ENCODE data around the gene SPNS3.

The SPNS3 gene

DNA sequence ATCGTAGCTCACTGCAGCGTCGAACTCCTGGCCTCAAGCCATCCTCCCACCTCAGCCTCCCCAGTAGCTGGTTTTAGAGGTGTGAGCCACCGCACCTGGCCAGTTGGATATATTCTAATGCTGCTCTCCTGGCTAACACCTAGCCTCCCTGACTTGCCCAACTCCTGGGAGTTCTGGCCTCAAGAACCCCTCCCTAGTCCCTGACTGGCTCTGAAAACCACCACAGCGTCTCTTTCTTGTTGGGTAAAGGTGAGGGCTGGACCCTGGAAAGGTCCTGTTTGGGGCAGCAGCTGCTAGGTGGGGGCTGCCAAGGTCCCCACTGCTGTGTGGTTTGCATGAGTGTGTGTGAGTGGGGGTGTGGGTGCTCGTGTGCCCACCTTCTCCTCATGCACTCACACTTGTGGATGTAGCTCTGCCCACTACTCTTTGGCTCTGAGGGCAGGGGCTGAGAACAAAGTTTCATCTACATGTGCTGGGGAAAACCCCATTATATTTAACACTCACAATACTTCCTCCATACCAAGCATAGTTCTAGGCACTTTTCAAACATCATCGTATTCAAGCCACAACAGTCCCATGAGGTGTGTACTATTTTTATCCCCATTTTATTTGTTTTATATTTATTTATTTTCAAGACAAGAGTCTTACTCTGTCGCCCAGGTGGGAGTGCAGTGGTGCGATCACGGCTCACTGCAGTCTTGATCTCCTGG lies 7.1 kb upstream of the SPNS3 start:
- no peak for DNase-seq (ENCODE audit: low read depth)

DNA sequence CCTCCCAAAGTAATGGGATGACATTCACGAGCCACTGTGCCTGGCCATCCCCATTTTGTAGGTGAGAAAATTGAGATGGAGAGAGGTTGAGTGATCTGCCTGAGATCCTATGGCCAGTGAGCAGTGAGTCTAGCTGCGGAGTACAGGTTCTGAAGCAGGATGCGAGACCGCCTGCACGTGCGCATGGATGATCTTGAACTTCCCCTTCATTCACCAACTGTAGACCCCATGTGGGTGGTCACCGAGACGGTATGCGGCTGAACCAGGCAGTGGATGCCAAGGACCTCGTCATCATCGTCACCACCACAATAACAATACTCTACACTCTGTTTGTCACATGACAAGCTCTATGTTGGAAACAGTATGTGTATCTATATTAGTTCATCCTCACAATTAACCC lies 6.2 kb upstream of the SPNS3 start:
- DNase-seq (ENCODE audit: low read depth), result no peak

DNA sequence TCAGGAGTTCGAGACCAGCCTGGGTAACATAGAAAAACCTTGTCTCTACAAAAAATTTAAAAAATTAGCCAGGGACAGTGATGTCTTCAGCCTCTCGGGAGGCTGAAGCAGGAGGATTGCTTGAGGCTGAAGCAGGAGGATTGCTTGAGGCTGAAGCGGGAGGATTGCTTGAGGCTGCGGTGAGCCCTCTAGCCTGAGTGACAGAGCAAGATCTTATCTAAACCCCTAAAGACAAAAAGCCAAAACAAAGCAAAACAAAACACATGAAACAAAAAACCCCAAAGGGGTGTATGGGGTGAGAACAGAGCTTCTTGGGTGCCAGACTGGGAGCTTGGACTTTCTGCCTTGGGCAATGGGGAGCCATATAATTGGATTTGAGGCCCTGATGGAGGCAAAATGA lies 2.6 kb downstream of the SPNS3 start:
- no peak for DNase-seq (ENCODE audit: low read depth)

DNA sequence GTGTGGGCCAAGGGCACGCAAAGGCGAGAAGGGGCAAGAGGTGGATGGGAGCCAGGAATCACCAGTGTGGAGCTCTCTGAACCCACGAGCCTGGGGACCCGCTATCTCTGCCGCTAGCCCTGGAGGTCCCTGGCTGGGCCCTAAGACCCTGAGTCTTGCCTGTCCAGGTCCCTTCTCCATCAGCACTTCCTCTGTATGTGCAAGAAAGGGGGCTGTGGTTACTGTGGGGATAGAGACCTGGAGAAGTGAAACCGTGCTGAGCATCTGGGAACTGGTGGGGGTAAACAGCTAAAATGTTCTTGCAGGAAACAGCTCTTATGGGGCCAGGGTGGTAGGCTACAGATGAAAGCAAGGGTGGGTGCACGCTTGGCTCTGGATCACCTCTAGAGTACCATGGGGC lies 3.1 kb downstream of the SPNS3 start:
- DNase-seq (ENCODE audit: low read depth), result no peak

DNA sequence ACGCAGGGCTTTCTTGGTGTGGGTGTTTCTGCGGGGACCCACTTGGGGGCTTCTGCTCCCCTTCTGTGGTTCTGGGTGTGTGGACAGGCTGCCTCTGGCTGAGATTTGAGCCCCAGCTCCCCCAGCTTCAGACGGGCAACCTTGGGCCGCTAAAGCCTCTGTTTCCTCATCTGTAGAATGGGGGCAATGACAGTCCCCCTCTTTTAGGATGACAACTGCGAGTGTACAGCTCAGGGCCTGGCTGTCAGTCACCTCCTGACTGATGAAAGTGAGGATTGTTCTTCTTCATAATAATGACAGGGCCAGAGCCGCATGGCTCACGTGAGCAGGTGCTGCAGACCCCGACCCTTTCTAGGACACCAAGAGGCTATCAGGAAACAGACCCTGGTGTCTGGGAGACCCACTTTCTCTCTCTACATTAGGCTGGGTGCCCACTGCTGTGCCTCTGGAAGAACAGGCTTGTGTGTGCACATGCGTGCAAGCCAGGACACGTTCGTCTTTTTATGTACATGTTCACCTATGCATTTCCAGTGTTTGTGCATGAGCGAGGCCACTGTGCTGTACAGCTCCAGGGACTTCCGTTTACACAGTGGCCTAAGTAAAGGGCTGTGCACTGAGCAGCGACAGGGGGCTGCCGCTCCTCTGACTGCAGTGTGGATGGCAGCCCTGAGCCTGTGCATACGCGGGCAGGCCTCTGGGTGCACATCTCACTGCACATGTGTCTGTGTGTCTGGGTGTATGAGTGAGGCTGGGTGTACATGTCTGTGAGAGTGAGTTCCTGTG lies 4.6 kb downstream of the SPNS3 start:
- DNase-seq (ENCODE audit: low read depth), result no peak

DNA sequence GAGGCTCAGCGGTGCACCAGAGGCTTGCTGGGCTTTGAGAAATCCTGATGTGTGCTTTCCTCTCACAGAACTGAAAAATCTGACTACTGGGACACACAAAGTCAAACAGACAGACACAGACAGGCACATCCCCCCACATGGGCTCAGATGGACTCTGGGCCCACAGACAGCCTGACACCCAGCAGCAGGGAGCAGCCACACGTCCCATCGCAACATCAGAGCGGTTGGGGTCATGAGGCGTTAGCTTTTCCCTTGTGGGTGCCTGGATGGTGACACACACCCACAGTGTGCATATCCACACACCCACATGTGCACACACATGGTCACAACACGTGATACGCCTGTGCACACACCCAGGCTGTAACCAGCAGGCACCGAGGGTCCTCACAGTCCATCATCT lies 6.3 kb downstream of the SPNS3 start:
- DNase-seq (ENCODE audit: low read depth), result no peak

DNA sequence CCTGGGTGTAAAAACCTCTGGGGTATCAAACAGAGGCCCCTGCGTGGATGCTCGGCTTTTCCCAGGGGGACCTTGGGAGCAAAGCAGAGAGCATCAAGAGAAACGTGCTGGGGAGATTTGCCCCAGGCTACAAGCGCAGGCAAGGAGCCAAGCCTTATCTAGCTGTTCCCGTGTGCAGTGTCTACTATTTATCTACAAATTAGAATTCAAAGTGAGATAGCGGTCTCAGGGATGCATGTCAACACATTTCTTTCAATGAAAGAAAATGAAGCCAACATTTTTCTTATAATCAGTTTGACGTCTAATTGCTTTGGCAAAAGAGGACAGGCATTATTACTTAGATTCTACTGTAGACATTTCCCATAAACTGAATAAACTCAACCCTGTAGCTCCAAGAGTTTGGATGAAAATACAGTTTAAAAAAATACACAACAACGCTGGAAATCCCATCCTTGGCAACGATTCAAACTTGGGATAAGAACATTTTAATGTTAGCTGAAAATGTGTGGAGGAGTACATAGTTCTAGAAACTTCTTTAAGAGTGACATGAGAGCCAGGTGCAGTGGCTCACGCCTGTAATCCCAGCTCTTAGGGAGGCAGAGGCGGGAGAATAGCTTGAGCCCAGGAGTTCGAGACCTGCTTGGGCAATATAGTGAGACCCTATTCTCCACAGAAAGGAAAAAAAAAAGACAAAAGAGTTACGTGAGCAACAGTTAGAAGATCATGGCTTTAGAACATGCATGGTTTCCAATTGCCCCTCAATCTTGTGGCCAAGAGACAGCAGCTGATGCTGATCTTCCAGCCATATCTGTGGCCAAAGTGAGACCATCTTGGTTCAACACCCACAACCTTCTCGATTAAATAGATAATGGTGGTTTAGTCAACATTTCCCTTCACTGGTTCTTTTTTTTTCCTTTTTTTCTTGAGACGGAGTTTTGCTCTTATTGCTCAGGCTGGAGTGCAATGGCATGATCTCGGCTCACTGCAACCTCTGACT lies 7.2 kb downstream of the SPNS3 start:
- DNase-seq (ENCODE audit: low read depth), result no peak

DNA sequence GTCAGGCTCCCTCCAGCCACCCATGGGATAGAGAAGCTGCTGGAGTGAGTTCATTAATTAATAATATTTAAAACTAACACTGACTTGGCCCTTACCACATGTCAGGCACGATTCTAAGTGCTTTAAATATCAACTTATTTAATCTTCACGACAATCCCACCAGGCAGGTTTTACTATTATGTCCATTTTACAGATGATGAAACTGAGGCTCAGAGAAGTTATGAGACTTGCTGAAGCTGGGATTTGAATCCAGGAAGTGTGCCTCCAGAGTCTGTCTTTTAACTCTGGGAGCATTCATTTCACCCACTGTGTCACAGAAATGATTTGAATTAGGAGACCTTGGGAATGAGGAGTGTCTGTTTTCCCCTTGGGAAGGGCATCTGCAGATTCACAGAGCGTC lies 8.8 kb downstream of the SPNS3 start:
- no peak for DNase-seq (ENCODE audit: low read depth)

DNA sequence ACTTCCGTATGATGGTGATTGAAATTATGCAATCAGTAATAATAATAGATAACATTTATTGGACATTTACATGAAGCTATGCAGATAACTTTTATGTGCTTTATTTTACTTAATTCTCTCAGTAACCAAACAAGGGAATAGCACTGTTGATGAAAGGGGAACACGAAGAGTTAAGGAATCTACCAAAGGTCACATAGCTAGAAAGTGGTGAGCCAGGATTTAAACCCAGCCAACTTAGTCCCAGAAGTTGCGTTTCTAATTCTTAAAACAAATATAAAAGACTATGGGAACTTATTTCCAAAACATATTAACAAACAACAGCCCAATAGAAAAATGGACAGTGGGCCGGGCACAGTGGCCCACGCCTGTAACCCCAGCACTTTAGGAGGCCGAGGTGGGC lies 9.7 kb downstream of the SPNS3 start:
- no peak for DNase-seq (ENCODE audit: low read depth)

DNA sequence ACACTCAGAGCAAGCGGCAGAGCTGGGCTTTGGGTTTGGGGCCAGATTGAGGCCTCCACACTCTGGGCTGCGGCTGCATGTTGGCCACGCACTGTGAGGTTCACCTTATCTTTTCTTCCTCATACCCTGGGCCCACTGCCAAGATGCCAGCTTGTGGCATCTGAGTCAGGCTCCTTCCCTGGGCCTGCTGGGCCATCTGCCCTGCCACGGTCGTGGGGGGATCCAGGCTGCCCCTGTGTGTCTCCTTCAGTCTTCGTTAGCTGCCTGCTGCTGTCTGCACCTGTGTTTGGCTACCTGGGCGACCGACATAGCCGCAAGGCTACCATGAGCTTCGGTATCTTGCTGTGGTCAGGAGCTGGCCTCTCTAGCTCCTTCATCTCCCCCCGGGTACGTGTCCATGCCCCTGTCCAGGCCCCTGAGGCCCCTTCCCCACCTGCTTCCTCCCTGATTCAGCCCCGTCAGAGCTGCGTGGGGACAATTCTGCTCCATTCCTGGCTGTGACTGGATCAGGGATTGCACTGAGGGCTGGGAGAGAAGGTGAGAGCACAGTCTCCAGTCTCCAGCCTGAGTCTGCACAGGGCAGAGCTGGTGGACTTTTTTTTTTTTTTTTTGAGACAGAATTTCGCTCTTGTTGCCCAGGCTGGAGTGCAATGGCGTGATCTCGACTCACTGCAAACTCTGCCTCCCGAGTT lies 11.2 kb downstream of the SPNS3 start:
- DNase-seq (ENCODE audit: low read depth), result no peak

DNA sequence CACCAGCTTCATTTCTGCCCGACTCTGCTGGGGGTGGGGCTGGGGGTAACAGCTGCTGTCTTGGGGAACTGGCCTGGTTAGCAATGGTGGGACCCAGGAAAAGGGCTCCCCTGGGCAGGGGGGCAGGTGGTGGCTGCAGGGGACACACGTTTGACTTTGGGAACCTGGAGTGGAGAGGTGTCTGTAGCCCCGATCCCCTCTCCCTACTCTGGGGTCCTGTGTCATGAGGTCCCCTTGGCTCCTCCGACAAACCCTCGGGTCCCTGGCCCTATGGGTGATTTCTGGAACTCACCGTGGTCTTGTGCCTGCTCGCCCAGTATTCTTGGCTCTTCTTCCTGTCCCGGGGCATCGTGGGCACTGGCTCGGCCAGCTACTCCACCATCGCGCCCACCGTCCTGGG lies 12.0 kb downstream of the SPNS3 start:
- DNase-seq (ENCODE audit: low read depth), result no peak

DNA sequence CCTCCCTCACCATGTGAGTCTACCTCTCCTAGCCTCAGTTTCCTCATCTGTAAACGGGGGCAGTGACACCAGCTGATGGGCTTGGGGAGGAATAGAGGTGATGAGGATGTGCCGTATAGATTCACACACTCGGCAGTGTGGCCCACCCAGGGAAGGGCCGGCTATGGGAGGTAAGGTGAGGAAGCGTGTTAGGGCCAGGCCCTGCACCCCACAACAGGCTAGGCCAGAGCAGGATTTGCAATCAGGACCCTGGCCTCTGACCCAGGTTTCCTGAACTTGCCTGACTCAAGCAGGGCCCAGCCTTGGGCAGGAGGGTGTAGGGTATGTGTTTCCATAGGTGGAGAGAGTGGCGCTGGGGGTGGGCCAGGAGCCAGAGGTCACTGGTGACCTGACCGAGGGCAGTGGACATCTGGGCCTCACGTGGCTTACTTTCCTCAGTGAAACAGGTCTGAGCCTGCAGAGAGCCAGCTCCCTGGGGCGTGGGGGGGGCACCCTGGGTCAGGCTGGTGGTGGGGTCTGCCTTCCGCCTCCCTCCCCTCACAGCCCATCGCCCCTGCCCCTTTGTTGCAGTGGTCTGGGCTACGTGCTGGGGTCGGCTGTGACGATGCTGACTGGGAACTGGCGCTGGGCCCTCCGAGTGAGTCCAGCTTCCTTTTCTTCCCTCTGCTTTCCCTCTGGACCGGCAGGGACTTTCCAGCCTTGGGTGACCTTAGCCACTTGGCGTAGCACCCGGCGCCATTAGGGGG lies 12.8 kb downstream of the SPNS3 start:
- DNase-seq (ENCODE audit: low read depth), result no peak

DNA sequence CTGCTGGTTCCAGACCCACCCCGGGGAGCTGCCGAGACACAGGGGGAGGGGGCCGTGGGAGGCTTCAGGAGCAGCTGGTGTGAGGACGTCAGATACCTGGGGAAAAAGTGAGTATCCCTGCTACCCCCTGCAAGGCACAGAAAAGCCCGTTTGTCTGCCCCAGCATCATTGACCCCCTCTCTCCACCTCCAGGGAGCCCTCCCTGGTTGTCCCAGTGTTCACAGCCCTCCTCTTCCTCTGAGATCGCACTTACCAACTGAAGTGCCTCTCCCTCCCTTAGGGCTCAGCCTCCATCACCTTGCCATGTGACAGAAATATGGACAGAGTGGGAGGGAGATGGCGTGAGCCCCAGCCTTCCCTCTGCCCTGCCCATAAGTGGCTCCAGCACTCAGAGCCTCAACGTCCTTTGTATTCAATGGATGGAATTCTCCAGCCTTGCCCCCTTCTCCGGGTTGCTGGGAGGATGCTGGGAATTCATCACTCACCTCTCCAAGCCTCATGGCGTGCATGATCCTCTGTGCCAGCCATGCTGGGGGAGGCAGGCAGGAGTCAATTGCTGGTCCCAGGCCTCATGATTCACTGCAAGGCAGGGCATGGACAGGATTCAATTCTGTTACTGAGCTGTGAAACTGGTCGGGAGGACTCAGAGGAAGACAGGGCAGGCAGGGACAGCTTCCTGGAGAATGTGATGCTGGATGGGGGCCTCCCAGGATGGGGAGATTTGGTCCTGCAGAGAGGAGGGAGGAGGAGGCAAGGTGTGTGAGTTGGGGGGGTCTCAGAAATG lies 14.6 kb downstream of the SPNS3 start:
- DNase-seq (ENCODE audit: low read depth), result no peak

DNA sequence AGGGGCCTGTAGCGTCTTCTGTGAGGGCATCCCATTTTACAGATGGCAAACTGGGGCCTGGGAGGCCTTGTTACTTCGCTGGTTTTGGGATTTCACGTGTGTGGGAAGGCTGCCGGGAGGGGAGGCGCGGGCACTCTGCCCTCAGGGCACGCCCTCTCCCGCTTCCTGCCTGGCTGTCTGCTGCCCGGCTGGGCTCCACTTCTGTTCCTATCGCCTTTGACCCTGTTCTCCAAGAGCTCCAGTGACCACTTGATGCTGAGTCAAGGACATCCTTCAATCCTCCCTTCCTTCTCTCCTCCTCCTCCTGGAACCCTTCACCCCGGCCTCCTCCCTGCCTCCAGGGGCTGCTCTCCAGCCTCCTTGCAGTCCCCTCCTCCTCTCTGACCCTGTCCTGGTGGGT lies 16.0 kb downstream of the SPNS3 start:
- DNase-seq (ENCODE audit: low read depth), result no peak

DNA sequence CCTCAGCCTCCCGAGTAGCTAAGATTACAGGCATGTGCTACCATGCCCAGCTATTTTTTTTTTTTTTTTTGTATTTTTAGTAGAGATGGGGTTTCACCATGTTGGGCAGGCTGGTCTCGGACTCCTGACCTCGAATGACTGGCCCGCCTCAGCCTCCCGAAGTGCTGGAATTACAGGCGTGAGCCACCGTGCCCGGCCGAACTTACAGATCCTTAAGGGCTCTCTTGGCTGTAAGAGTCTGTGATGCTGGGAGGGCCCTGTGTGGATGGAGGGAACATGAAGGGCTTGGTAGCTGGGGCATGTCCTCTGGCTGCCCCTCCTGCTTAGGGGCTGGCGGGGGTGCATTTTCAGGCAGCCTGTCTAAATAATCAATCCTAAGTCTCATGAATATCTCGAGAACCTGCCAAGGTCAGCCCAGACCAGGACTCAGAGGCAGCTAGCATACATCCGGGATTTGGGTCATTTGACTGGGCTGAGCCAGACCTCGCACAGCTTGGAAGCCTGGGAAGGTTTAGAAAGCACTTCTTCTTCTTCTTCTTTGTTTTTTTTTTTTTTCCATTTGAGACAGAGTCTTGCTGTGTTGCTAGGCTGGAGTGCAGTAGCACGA lies 17.1 kb downstream of the SPNS3 start:
- DNase-seq (ENCODE audit: low read depth), result no peak

DNA sequence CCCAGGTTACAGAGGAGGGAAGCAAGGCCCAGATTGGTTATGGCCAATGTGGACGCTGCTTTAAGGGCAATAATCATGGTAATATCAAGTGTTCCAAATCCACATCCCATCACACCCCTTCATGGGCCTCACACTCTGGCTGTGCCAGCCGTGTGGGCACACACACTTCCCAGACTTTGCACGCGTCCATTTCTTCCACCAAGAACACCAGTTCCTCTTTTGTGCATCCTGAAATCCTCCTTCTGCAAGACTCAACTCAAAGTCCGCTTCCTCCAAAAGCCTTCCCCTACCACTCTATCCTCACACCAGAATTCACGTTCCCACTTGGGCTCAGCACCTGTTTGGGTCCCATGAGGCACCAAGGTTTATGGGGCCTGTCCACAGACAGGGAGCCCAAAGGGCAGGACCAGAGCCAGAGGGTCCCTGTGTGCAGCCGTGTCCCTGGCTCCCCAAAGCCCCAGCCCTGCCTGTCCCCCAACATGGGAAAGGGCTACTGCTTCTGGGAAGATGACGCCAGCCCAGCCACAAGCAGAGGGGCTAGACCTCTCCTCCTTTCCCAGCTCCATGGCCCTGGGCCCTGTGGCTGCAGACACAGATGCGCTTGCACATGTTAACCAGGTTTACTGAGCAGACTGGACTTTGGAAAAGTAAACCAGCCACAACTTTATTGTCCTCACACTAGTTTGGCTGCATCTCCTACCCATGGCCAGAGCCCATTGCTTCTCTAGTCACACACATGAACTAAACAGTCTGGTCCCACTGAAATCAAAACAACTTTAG lies 20.3 kb downstream of the SPNS3 start:
- no peak for DNase-seq (ENCODE audit: low read depth)

DNA sequence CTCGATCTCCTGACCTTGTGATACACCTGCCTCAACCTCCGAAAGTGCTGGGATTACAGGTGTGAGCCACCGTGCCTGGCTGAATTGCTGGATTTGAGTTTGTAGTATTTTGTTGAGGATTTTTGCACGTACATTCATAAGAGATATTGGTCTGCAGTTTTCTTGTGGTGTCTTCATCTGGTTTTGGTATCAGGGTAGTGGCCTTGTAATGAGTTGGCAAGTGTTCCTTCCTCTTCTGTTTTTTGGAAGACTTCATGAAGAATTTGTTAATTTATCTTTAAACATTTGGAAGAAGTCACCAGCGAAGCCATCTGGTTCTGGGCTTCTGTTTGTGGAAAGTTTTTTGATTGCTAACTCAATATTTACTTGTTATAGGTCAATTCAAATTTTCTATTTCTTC lies 26.9 kb downstream of the SPNS3 start:
- no peak for DNase-seq (ENCODE audit: low read depth)

DNA sequence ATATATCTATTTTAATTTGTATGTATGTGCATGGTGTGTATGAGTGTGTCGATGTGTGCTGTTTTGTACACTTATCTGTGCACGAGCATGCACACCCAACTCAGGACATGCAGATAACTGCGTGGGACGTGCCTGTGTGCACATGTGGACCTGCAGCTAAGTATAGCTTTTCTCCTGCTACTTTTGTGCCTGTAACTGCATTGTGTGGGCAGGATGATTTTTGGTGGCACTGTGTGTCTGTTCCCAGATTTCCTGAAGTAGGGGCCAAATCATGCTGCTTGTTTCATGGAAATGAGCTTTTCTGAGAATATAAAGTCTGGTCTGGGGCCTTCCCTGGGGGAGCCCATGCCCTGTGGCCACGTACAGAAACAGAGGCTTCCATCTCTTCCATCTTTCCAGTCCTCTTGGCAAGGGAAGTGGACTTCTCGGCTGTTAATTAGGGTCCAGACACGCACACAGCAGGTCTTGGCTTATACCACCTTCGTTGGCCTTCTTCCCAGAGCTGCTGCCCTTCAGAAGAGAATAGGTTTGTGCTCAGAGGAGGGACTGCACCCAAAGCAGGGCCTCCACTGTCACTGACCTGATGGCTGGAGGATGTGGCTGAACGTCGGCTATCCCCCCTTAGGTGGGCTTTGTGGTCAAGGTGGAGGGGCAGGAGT lies 30.2 kb downstream of the SPNS3 start:
- DNase-seq (ENCODE audit: low read depth), result no peak

DNA sequence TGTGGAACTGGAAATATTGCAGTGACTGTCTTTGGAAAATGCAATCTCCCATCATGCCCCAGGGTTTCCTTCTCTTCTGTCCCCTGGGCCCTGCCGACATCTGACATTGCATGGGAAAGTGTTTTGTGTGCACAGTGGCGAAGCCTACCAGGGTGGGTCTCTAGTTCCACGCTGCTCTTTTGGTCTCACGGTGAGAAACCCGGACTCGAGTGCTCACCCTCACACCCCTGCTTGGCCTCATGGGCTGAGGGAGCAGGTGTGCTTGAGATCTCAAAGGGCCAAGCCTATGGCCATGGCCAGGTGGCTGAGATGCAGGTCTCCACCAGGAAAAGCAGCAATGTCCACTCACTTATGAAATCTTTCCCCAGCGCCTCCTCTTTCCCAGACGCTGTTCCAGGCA lies 32.0 kb downstream of the SPNS3 start:
- DNase-seq (ENCODE audit: low read depth), result no peak

Measured in fibroblast of gingiva (primary cell).